Brain microvascular endothelial cell (primary cell): ENCODE results near the gene CRIP2.

Experiments
- DNase-seq: peaks from one replicate; pipeline ENCODE4 v3.0.0-alpha.2; 2020
- H3K27ac ChIP-seq: fragments of 250-450 bp; sonication (Bioruptor Pico); 2 replicates; pipeline ENCODE4 v1.5.1; 2020; ENCODE audit warnings: mild to moderate bottlenecking, moderate library complexity
- H3K27me3 ChIP-seq: fragments of 250-450 bp; sonication (Bioruptor Pico); replicated peaks from 2 replicates; pipeline ENCODE4 v1.5.1; 2020; ENCODE audit warnings: mild to moderate bottlenecking
- H3K36me3 ChIP-seq: fragments of 250-450 bp; sonication (Bioruptor Pico); replicated peaks from 2 replicates; pipeline ENCODE4 v1.5.1; 2020; ENCODE audit warnings: mild to moderate bottlenecking
- H3K4me3 ChIP-seq: 2 replicates; pipeline ENCODE4 v1.5.1; 2011; ENCODE audit warnings: low read depth, mild to moderate bottlenecking, control low read depth, low read length, moderate library complexity
- in situ Hi-C: cut with HindIII; loops from 2 replicates; pipeline ENCODE4 v1.10.0; 2017; ENCODE audit warnings: low sequenced_read_pairs, low pct_ligation_motif_present
- TF ChIP-seq, protein P1 (sequence below): IDR thresholded peaks from 2 replicates; pipeline ENCODE4 v1.5.1; 2011; ENCODE audit warnings: low read depth, mild to moderate bottlenecking, moderate library complexity, low read length, control low read depth, inconsistent platforms; ENCODE audit errors: missing control alignments

CRIP2 gene

DNA sequence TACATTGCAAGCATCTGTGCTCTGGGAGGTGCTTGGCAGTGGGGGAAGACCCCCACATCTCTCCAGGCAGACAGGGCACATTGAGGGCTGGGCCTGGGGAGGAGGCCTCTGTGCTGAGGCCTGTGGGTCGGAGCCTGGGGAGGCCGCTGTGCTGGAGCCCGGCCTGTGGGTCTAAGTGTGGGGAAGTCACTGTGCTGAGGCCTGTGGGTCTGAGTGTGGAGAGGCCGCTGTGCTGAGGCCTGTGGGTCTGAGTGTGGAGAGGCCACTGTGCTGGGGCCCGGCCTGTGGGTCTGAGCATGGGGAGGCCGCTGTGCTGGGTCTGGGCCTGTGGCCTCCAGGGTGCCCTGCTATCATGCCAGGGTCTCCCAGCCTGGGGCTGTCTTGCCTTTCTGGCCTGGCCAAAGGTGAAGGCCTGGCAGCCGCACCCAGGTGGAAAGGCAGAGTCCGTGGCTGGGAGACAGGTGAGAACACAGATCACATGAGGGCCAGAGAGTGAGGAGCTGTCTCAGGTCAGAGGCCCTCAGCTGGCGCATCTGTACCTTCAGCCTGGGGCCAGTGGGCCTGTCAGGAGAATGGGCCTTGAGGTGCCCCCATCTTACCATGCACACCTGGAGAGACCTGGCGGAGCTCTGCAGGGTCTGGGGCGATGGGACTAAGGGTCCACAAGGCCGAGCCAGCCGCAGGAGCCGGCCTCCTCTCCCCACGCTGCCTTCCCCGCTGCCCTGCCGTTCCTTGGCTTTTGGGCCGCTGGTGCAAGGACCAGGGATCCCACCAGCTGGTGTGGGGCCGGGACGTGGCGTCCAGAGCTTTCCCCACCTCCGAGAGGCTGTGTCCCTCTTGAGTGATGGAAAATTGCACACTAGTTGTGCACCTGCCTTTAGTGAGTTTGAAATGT is 18.6 kb upstream of the CRIP2 start:
- Histone ChIP-seq H3K36me3 (peaks cover 48% of the 10 kb centered on the region), H3K27ac (no peak overlapping the region), H3K27me3 (no peaks in the 10 kb centered on the region), H3K4me3 (no peak overlapping the region)
- no peak for DNase-seq
- in situ Hi-C loops, result no loop called here
- TF ChIP-seq, protein P1, sequence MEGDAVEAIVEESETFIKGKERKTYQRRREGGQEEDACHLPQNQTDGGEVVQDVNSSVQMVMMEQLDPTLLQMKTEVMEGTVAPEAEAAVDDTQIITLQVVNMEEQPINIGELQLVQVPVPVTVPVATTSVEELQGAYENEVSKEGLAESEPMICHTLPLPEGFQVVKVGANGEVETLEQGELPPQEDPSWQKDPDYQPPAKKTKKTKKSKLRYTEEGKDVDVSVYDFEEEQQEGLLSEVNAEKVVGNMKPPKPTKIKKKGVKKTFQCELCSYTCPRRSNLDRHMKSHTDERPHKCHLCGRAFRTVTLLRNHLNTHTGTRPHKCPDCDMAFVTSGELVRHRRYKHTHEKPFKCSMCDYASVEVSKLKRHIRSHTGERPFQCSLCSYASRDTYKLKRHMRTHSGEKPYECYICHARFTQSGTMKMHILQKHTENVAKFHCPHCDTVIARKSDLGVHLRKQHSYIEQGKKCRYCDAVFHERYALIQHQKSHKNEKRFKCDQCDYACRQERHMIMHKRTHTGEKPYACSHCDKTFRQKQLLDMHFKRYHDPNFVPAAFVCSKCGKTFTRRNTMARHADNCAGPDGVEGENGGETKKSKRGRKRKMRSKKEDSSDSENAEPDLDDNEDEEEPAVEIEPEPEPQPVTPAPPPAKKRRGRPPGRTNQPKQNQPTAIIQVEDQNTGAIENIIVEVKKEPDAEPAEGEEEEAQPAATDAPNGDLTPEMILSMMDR, result no peak

DNA sequence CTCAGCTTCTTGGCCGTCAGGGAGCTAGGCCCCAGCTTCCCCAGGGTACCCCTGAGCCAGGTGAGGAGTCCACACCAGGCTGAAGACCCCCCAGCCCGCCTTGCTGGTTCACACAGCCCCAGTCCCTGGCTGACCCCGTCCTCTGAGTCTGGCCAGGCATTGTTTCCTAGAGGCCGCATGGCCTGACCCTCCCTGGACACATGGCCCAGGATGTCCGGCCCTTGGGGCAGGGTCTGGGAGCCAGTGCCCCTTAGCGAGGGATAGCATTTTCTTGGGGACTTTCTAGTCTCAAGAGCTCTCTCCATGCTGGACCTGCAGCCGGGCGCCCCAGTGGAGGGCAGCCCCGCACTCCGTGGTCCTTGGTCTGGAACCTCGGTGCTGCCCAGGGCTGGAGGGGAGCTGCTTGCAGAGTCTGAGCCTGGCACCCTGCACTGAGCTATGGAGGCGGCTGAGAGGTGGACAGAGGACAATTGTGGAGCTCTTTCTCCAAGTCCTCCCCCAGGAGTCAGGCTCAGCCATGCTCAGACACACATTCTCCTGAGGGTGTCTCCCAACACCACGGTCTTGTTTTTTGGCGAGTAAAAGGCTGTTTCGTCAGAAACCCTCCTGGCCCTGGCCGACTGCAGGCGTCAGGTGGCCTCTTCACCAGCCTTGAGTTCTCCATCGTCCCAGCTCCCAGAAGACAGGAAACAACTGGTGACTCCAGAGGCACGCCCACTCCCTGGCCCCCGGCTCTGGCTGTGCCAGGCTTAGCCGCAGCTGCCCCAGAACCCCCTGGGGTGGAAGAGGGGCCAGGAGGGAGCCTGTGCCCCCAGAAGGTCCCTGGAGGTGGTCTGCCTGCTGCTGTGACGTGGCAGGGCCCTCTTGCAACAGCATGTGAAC is 17.6 kb upstream of the CRIP2 start:
- TF ChIP-seq, protein P1, result no peak
- Histone ChIP-seq H3K27ac (no peak overlapping the region), H3K36me3 (peaks cover 54% of the 10 kb centered on the region)

DNA sequence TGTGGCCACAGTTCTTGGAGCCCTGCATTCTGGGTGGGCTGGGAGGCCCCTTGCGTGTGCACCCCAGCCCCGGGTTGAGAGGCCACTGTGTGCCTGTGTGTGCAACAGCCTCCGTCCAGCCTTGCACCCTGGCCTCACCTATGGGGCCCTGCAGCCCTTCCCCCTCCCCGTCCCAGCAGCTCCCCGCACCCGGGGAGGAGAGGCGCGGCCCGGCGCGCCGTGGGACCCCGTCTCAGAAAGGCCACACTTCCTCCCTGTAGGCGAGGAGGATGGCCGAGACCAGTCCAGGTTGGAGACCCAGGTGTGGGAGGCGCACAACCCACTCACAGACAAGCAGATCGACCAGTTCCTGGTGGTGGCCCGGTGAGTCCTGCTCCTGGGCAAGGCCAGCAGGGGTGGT is 16.6 kb upstream of the CRIP2 start:
- Histone ChIP-seq H3K27ac (no peak overlapping the region), H3K4me3 (no peak overlapping the region), H3K27me3 (no peaks in the 10 kb centered on the region), H3K36me3 (peaks cover 55% of the 10 kb centered on the region)
- TF ChIP-seq, protein P1, result no peak
- in situ Hi-C loops, result no loop called here
- no peak for DNase-seq

More for the DNA sequence above, 17.6 kb upstream of the CRIP2 start:
- no peaks in the 10 kb centered on the region for H3K27me3 ChIP-seq
- in situ Hi-C loops, result no loop called here
- H3K4me3 ChIP-seq, result no peak overlapping the region
- DNase-seq, result no peak

DNA sequence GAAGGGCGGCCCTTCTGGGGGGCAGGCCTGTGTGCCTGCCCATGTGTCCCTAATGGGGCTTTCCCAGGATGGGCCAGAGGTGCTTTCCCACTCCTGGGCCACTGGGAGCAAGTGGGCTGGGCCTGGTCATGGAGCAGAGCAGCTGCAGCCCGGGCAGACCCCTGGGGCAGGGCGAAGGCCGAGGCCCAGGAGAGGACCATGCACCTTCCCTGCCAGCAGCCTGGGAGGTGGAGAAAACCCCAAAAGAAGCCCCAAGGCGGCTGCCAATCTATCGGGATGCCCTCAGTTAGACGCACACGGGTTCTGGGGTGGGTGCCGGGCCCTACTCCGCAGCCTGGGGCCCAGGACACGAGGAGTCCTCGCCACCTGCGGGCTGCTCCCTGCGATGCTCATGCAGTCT is 16.1 kb upstream of the CRIP2 start:
- Histone ChIP-seq H3K27me3 (no peaks in the 10 kb centered on the region), H3K27ac (no peak overlapping the region), H3K36me3 (peaks cover 53% of the 10 kb centered on the region), H3K4me3 (no peak overlapping the region)
- DNase-seq, result no peak
- in situ Hi-C loops, result no loop called here
- TF ChIP-seq, protein P1, result no peak

DNA sequence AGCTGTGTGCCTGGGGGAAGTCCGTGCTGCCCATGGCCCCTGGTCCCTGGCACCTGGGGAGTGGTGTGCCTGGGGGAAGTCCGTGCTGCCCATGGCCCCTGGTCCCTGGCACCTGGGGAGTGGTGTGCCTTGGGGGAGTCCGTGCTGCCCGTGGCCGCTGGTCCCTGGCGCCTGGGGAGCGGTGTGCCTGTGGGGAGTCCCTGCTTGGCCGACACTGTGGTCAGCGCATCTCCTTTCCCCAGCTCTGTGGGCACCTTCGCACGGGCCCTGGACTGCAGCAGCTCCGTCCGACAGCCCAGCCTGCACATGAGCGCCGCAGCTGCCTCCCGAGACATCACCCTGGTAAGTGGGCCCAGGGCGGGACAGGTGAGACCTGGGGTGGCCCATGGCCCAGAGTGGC is 14.5 kb upstream of the CRIP2 start:
- Histone ChIP-seq H3K27me3 (no peaks in the 10 kb centered on the region), H3K4me3 (no peak overlapping the region), H3K27ac (no peak overlapping the region), H3K36me3 (peaks cover 52% of the 10 kb centered on the region)
- in situ Hi-C loops, result no loop called here
- TF ChIP-seq, protein P1, result no peak
- no peak for DNase-seq
